H1 (cell line): ENCODE data around the gene DEFB110. TPM values are rescaled to one million over a fixed set of nuclear protein-coding genes. Genes with fewer than 3 reads are reported as not detected.

Experiments
- CTCF ChIA-PET: fragments of 300-600 bp; sonication (Branson Sonifier 250); formaldehyde crosslinking; loops from one replicate; lab custom pipeline; 2021; ENCODE audit not compliant: partially characterized antibody; lab: Charles Lee
- POLR2A ChIA-PET: fragments of 300-600 bp; sonication (Branson Sonifier 250); formaldehyde crosslinking; loops from one replicate; lab custom pipeline; 2021; ENCODE audit warnings: inconsistent platforms; ENCODE audit not compliant: partially characterized antibody; lab: Charles Lee
- DNase-seq, 2 experiments: peaks; one replicate each; pipeline versions ENCODE4 v3.0.0 to v3.0.0-alpha.2; 2010 to 2022; ENCODE audit warnings: low spot score in 2 of 2, low read depth in 1 of 2, mixed read lengths in 1 of 2
- FAIRE-seq: peaks from 2 replicates; lab custom pipeline; 2011; peaks lifted over from hg19 to GRCh38; lab: Jason Lieb, UNC
- H2AFZ ChIP-seq: 2 replicates; pipeline ENCODE4 v1.8.1; 2012; ENCODE audit warnings: low read length, inconsistent platforms
- H2AK5ac ChIP-seq: 2 replicates; pipeline ENCODE4 v1.6.1; 2013; ENCODE audit warnings: low read depth, low read length
- H2BK120ac ChIP-seq: replicated peaks from 2 replicates; pipeline ENCODE3; 2013; ENCODE audit warnings: low read depth, low read length, inconsistent platforms
- H2BK12ac ChIP-seq: 2 replicates; pipeline ENCODE4 v1.6.1; 2013; ENCODE audit warnings: low read depth, low read length
- H2BK15ac ChIP-seq: 2 replicates; pipeline ENCODE4 v1.6.1; 2013; ENCODE audit warnings: low read length
- H2BK20ac ChIP-seq: 2 replicates; pipeline ENCODE4 v1.6.1; 2013; ENCODE audit warnings: low read length
- H2BK5ac ChIP-seq: 2 replicates; pipeline ENCODE4 v1.6.1; 2013; ENCODE audit warnings: low read depth, low read length
- H3K14ac ChIP-seq: 2 replicates; pipeline ENCODE4 v1.6.1; 2013; ENCODE audit warnings: inconsistent platforms; ENCODE audit not compliant: insufficient read length
- H3K18ac ChIP-seq: 2 replicates; pipeline ENCODE4 v1.6.1; 2013; ENCODE audit warnings: low read length; ENCODE audit errors: extremely low read depth
- H3K23ac ChIP-seq: 2 replicates; pipeline ENCODE4 v1.6.1; 2013; ENCODE audit warnings: inconsistent platforms; ENCODE audit not compliant: insufficient read length
- H3K23me2 ChIP-seq: 2 replicates; pipeline ENCODE4 v1.6.1; 2013; ENCODE audit warnings: low read depth, low read length
- H3K27ac ChIP-seq: 2 replicates; pipeline ENCODE4 v1.6.1; 2011; ENCODE audit warnings: low read depth, low read length, inconsistent platforms
- H3K27me3 ChIP-seq, 4 experiments: replicated peaks in 1 of 4; 1 replicate in 1 of 4; 2 replicates in 3 of 4; pipeline versions ENCODE4 v1.6.1 to v1.8.1; 2011 to 2013; ENCODE audit warnings: low read length in 3 of 4, mild to moderate bottlenecking in 3 of 4, inconsistent platforms in 2 of 4, mixed read lengths in 2 of 4, moderate library complexity in 1 of 4; ENCODE audit not compliant: control insufficient read depth in 3 of 4, insufficient read depth in 3 of 4; ENCODE audit errors: extremely low read depth in 1 of 4
- H3K36me3 ChIP-seq, 4 experiments: 2 replicates each; pipeline versions ENCODE4 v1.6.1 to v1.8.1; 2011 to 2013; ENCODE audit warnings: mild to moderate bottlenecking in 4 of 4, low read length in 3 of 4, moderate library complexity in 2 of 4, control low read depth in 1 of 4, inconsistent platforms in 1 of 4; ENCODE audit not compliant: insufficient read depth in 4 of 4, control insufficient read depth in 2 of 4
- H3K4ac ChIP-seq: replicated peaks from 2 replicates; pipeline ENCODE3; 2013; ENCODE audit warnings: low read length, low read depth, mixed read lengths, inconsistent platforms; ENCODE audit not compliant: insufficient read length
- H3K4me1 ChIP-seq, 4 experiments: replicated peaks in 1 of 4; 1 replicate in 1 of 4; 2 replicates in 3 of 4; pipeline versions ENCODE4 v1.6.1 to v1.8.1; 2011 to 2013; ENCODE audit warnings: low read length in 3 of 4, inconsistent platforms in 2 of 4, mixed read lengths in 1 of 4; ENCODE audit not compliant: insufficient read depth in 4 of 4, control insufficient read depth in 3 of 4
- H3K4me2 ChIP-seq, 2 experiments: 2 replicates each; pipeline versions ENCODE4 v1.6.1 to v1.8.1; 2011 to 2013; ENCODE audit warnings: low read depth in 2 of 2, low read length in 2 of 2, control low read depth in 1 of 2, inconsistent platforms in 1 of 2, mild to moderate bottlenecking in 1 of 2; ENCODE audit not compliant: insufficient read depth in 1 of 2
- H3K4me3 ChIP-seq, 4 experiments: fragments of 200-600, 300-600 bp in 1 of 4; sonication (generic), shearing (Covaris generic), sonication (Bioruptor Twin) in 1 of 4; 2 replicates each; pipeline versions ENCODE4 v1.5.1 to v1.8.1; 2011 to 2016; ENCODE audit warnings: low read length in 4 of 4, low read depth in 3 of 4, control low read depth in 2 of 4, inconsistent platforms in 2 of 4, mild to moderate bottlenecking in 2 of 4, mixed read lengths in 1 of 4, moderate library complexity in 1 of 4; ENCODE audit not compliant: insufficient read depth in 2 of 4; ENCODE audit errors: extremely low read depth in 1 of 4
- H3K56ac ChIP-seq: replicated peaks from 2 replicates; pipeline ENCODE3; 2013; ENCODE audit warnings: low read depth, mild to moderate bottlenecking, mixed read lengths, low read length, inconsistent platforms; ENCODE audit not compliant: insufficient read length
- H3K79me1 ChIP-seq: 2 replicates; pipeline ENCODE4 v1.6.1; 2013; ENCODE audit warnings: low read depth, low read length, control low read depth
- H3K79me2 ChIP-seq, 2 experiments: 2 replicates each; pipeline versions ENCODE4 v1.6.1 to v1.8.1; 2012 to 2013; ENCODE audit warnings: low read length in 2 of 2, mild to moderate bottlenecking in 2 of 2, inconsistent platforms in 1 of 2; ENCODE audit not compliant: insufficient read depth in 2 of 2, control insufficient read depth in 1 of 2
- H3K9ac ChIP-seq, 4 experiments: replicated peaks in 1 of 4; 1 replicate in 1 of 4; 2 replicates in 3 of 4; pipeline versions ENCODE4 v1.6.1 to v1.8.1; 2011 to 2013; ENCODE audit warnings: low read depth in 3 of 4, low read length in 3 of 4, control low read depth in 2 of 4, mild to moderate bottlenecking in 2 of 4, moderate library complexity in 2 of 4, inconsistent platforms in 1 of 4; ENCODE audit errors: extremely low read depth in 1 of 4
- H3K9me3 ChIP-seq, 2 experiments: 2 replicates each; pipeline versions ENCODE4 v1.6.1 to v1.8.1; 2012 to 2013; ENCODE audit warnings: mild to moderate bottlenecking in 2 of 2, moderate library complexity in 2 of 2, control low read depth in 1 of 2, inconsistent platforms in 1 of 2, low read depth in 1 of 2, low read length in 1 of 2, mixed read lengths in 1 of 2; ENCODE audit not compliant: insufficient read depth in 2 of 2
- H4K20me1 ChIP-seq, 2 experiments: replicated peaks in 1 of 2; 2 replicates each; pipeline versions ENCODE3 to v1.8.1; 2011 to 2013; ENCODE audit warnings: inconsistent platforms in 2 of 2, low read length in 2 of 2, mild to moderate bottlenecking in 1 of 2; ENCODE audit not compliant: insufficient read depth in 2 of 2, control insufficient read depth in 1 of 2
- H4K5ac ChIP-seq: 2 replicates; pipeline ENCODE4 v1.6.1; 2013; ENCODE audit warnings: low read length, low read depth, mixed read lengths, inconsistent platforms; ENCODE audit not compliant: insufficient read length
- H4K8ac ChIP-seq: 2 replicates; pipeline ENCODE4 v1.8.0; 2013; ENCODE audit warnings: mild to moderate bottlenecking, moderate library complexity, low read length, inconsistent platforms; ENCODE audit not compliant: insufficient read depth; ENCODE audit errors: extremely low read depth
- H4K91ac ChIP-seq: replicated peaks from 2 replicates; pipeline ENCODE3; 2013; ENCODE audit warnings: low read length, mixed read lengths, inconsistent platforms; ENCODE audit not compliant: insufficient read length
- SAP30 ChIP-seq: fragments of 300-600 bp; sonication (generic); IDR thresholded peaks from 2 replicates; pipeline ENCODE4 v1.7.1; 2012; ENCODE audit warnings: low read length, moderate library complexity, mild to moderate bottlenecking, inconsistent platforms; ENCODE audit not compliant: insufficient read depth, insufficient replicate concordance
- SRF ChIP-seq: IDR thresholded peaks from 2 replicates; pipeline ENCODE4 v1.6.1; 2011; ENCODE audit warnings: mild to moderate bottlenecking, low read depth, low read length, moderate library complexity
- TAF7 ChIP-seq: optimal IDR thresholded peaks from 2 replicates; pipeline ENCODE3; 2011; ENCODE audit warnings: low read depth, mild to moderate bottlenecking, inconsistent platforms, low read length, moderate library complexity, borderline replicate concordance
- TEAD4 ChIP-seq: IDR thresholded peaks from 2 replicates; pipeline ENCODE4 v1.6.1; 2012; ENCODE audit warnings: low read depth, low read length, inconsistent platforms, mixed read lengths
- WGBS, 2 experiments: shearing (Covaris generic) in 1 of 2; methylation state at CpG; one replicate each; pipeline versions ENCODE4 v1.1.6 to v1.1.7; 2013 to 2015; ENCODE audit warnings: low lambda C conversion rate in 2 of 2, mixed read lengths in 2 of 2, inconsistent platforms in 1 of 2, low coverage in 1 of 2, missing lambda C conversion rate in 1 of 2; ENCODE audit not compliant: insufficient replicate concordance in 2 of 2, insufficient coverage in 1 of 2, insufficient read length in 1 of 2; ENCODE audit errors: extremely low coverage in 1 of 2, missing lambda C conversion rate in 1 of 2; 5-methylcytosine and 5-hydroxymethylcytosine counted together
- polyA plus RNA-seq, 7 experiments: library from polyadenylated mRNA; depleted of rRNA in 3 of 7; stranded (reverse) in 5 of 7; unstranded in 2 of 7; fragments of >200 nt in 5 of 7; fragments of 200-250 nt in 2 of 7; gene quantifications; 1 replicate in 5 of 7; 2 replicates in 1 of 7; 4 replicates in 1 of 7; pipeline versions ENCODE4 v1.2.1 to v1.2.3, GENCODE V29; 2011 to 2013; ENCODE audit warnings: missing spikeins in 2 of 7, mixed read lengths in 2 of 7
- total RNA-seq: library from RNA; stranded (reverse); fragmentation: NEBNext Ultra II Directional; extraction: Animal tissue kit (Norgen Biotek cat#: 25700); gene quantifications from 2 replicates; pipeline ENCODE4 v1.2.1, GENCODE V29; 2021

DEFB110 gene
- total and polyA plus RNA-seq, 2 of the 8 experiments (the other 6 are each of a cell fraction or from before 2014, with no cell fraction given), result not detected

DNA sequence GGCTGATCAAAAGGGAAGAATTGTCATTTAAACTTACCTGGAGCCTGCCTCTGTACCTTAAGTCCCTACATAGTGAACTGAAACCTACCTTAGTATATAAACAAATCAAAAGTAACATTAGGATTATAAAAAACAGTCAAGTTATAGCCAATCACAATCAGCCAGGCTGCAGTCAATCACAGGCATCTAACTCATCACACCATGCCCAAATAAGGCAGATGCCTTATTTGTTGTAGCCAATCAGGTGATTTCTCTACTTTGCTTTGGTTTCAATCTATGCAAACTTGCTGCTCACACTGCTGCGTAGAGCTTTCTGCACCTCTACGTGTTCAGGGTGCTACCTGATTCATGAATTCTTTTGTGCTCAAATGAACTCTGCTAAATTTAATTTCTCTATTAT lies 34.0 kb downstream of the DEFB110 start:
- H3K79me1 ChIP-seq, result no peaks in the 10 kb centered on the region
- H4K91ac ChIP-seq, result no peak overlapping the region
- no peak overlapping the region for H3K4ac ChIP-seq
- no peak overlapping the region for H2BK5ac ChIP-seq
- 97% methylated on average over 2 of the region's 2 CpGs; no CpG with 5 or more reads in 1 of the 2 experiments for WGBS, 2 experiments
- no peak overlapping the region for H2BK12ac ChIP-seq
- no peak overlapping the region for H2BK15ac ChIP-seq
- no peak overlapping the region for H4K5ac ChIP-seq
- H4K20me1 ChIP-seq, result no peaks in the 10 kb centered on the region
- H3K27ac ChIP-seq, result no peak overlapping the region
- no peak overlapping the region for H3K56ac ChIP-seq
- H3K14ac ChIP-seq, result no peak overlapping the region
- H3K4me1 ChIP-seq, result no peaks in the 10 kb centered on the region
- H3K4me3 ChIP-seq, result no peak overlapping the region
- no peak for FAIRE-seq
- no peak overlapping the region for H2AFZ ChIP-seq
- H2AK5ac ChIP-seq, result no peak overlapping the region
- ChIA-PET POLR2A (no interaction called here), CTCF (no interaction called here)
- H4K8ac ChIP-seq, result no peak overlapping the region
- TF ChIP-seq TEAD4, result no peak
- TF ChIP-seq SAP30, result no peak
- no peak for TF ChIP-seq TAF7
- peak; percentile 93 for TF ChIP-seq SRF
- H2BK20ac ChIP-seq, result no peak overlapping the region
- no peak for DNase-seq
- no peaks in the 10 kb centered on the region for H3K36me3 ChIP-seq
- no peak overlapping the region for H3K4me2 ChIP-seq
- no peaks in the 10 kb centered on the region for H3K27me3 ChIP-seq
- H3K9me3 ChIP-seq, result no peaks in the 10 kb centered on the region
- no peak overlapping the region for H3K18ac ChIP-seq
- H3K9ac ChIP-seq, result no peak overlapping the region
- no peak overlapping the region for H3K23ac ChIP-seq
- no peak overlapping the region for H2BK120ac ChIP-seq
- no peaks in the 10 kb centered on the region for H3K23me2 ChIP-seq
- H3K79me2 ChIP-seq, result no peaks in the 10 kb centered on the region
